Measurements from ENCODE around the gene TIFAB. TPM values are rescaled to one million over a fixed set of nuclear protein-coding genes. Genes with fewer than 3 reads are reported as not detected.

TIFAB gene
- total RNA-seq, 2 experiments from 2014 or later: not detected

GRCh38 chr5:135466178-135467050 lies 14.3 kb upstream of the TIFAB start:
- Mint-ChIP-seq H3K4me1 (ENCODE audit: low read depth) (peaks cover 5% of the 10 kb centered on the region), H3K4me3 (no peak overlapping the region), H3K27me3 (peaks cover 30% of the 10 kb centered on the region), H3K9me3 (no peaks in the 10 kb centered on the region), H3K36me3 (no peaks in the 10 kb centered on the region), H3K27ac (no peak overlapping the region)
- POLR2A ChIA-PET: no interaction called here
- CTCF ChIA-PET: interaction anchor here (0.6 to 14.2 kb wide), 15 partner anchors 9 to 112 kb away, joined by 3 to 434 read pairs (median 5); partner anchors contain the start of gene CXCL14
- intact Hi-C loops (cut with micrococcal nuclease): loop anchor here (1.0 to 10.0 kb wide), 2 partner anchors 86 to 368 kb away; partner anchors contain the start of gene SLC25A48
- DNase-seq: peak; percentile 82

GRCh38 chr5:135465391-135466122 lies 13.4 kb upstream of the TIFAB start:
- no peaks in the 10 kb centered on the region for H3K9me3 Mint-ChIP-seq
- CTCF ChIA-PET: interaction anchor here (0.6 to 14.2 kb wide), 15 partner anchors 9 to 364 kb away, joined by 3 to 434 read pairs (median 5); partner anchors contain the start of gene CXCL14
- intact Hi-C loops (cut with micrococcal nuclease): loop anchor here (1.0 to 10.0 kb wide), 2 partner anchors 87 to 369 kb away; partner anchors contain the start of gene SLC25A48
- peaks cover 5% of the 10 kb centered on the region for H3K4me1 Mint-ChIP-seq (ENCODE audit: low read depth)
- H3K36me3 Mint-ChIP-seq: no peaks in the 10 kb centered on the region
- POLR2A ChIA-PET: no interaction called here
- no peak overlapping the region for H3K4me3 Mint-ChIP-seq
- peaks cover 30% of the 10 kb centered on the region for H3K27me3 Mint-ChIP-seq
- no peak for DNase-seq
- H3K27ac Mint-ChIP-seq: no peak overlapping the region

GRCh38 chr5:135462304-135462703 lies 10.2 kb upstream of the TIFAB start:
- intact Hi-C loops (cut with micrococcal nuclease): loop anchor here (1.0 to 10.0 kb wide), 2 partner anchors 89 to 372 kb away; partner anchors contain the start of gene SLC25A48
- no peaks in the 10 kb centered on the region for H3K36me3 Mint-ChIP-seq
- peaks cover 30% of the 10 kb centered on the region for H3K27me3 Mint-ChIP-seq
- no peak overlapping the region for H3K27ac Mint-ChIP-seq
- H3K4me3 Mint-ChIP-seq: no peak overlapping the region
- peaks cover 5% of the 10 kb centered on the region for H3K4me1 Mint-ChIP-seq (ENCODE audit: low read depth)
- CTCF ChIA-PET: interaction anchor here (0.7 to 14.2 kb wide), 10 partner anchors 10 to 368 kb away, joined by 3 to 434 read pairs (median 5); partner anchors contain the start of genes DCANP1 and TIFAB
- peak; percentile 66 for DNase-seq
- no peaks in the 10 kb centered on the region for H3K9me3 Mint-ChIP-seq
- POLR2A ChIA-PET: interaction anchor here (0.6 kb wide), 1 partner anchor 197 kb away, joined by 3 read pairs; no protein-coding TSS in a partner anchor

GRCh38 chr5:135461481-135462151 lies 9.5 kb upstream of the TIFAB start:
- H3K9me3 Mint-ChIP-seq: no peaks in the 10 kb centered on the region
- no peak for DNase-seq
- peaks cover 30% of the 10 kb centered on the region for H3K27me3 Mint-ChIP-seq
- H3K4me1 Mint-ChIP-seq (ENCODE audit: low read depth): peaks cover 5% of the 10 kb centered on the region
- ChIA-PET CTCF (interaction anchor here (1.1 to 14.2 kb wide), 7 partner anchors 10 to 369 kb away, joined by 3 to 434 read pairs (median 8); partner anchors contain the start of genes DCANP1 and TIFAB), POLR2A (interaction anchor here (0.6 to 1.2 kb wide), 2 partner anchors 90 to 197 kb away, joined by 3 to 6 read pairs; no protein-coding TSS in a partner anchor)
- no peaks in the 10 kb centered on the region for H3K36me3 Mint-ChIP-seq
- no peak overlapping the region for H3K4me3 Mint-ChIP-seq
- no peak overlapping the region for H3K27ac Mint-ChIP-seq
- intact Hi-C loops (cut with micrococcal nuclease): loop anchor here (1.0 to 10.0 kb wide), 2 partner anchors 90 to 373 kb away; partner anchors contain the start of gene SLC25A48

GRCh38 chr5:135460246-135461033 lies 8.3 kb upstream of the TIFAB start:
- intact Hi-C loops (cut with micrococcal nuclease): loop anchor here (10.0 kb wide), 1 partner anchor 374 kb away; the partner anchor contains the start of gene SLC25A48

GRCh38 chr5:135458921-135459331 lies 6.8 kb upstream of the TIFAB start:
- CTCF ChIA-PET: interaction anchor here (1.2 to 14.2 kb wide), 7 partner anchors 7 to 112 kb away, joined by 5 to 434 read pairs (median 14); partner anchors contain the start of gene DCANP1
- POLR2A ChIA-PET: no interaction called here
- H3K4me3 Mint-ChIP-seq: no peak overlapping the region
- no peak overlapping the region for H3K27ac Mint-ChIP-seq
- intact Hi-C loops (cut with micrococcal nuclease): no loop called here
- H3K9me3 Mint-ChIP-seq: no peaks in the 10 kb centered on the region
- H3K27me3 Mint-ChIP-seq: peaks cover 18% of the 10 kb centered on the region
- no peaks in the 10 kb centered on the region for H3K4me1 Mint-ChIP-seq (ENCODE audit: low read depth)
- no peak for DNase-seq
- H3K36me3 Mint-ChIP-seq: no peaks in the 10 kb centered on the region

More at GRCh38 chr5:135460246-135461033, 8.3 kb upstream of the TIFAB start:
- ChIA-PET CTCF (interaction anchor here (0.7 to 14.2 kb wide), 4 partner anchors 11 to 107 kb away, joined by 3 to 434 read pairs (median 132); no protein-coding TSS in a partner anchor), POLR2A (interaction anchor here (1.2 kb wide), 1 partner anchor 91 kb away, joined by 6 read pairs; no protein-coding TSS in a partner anchor)
- DNase-seq: no peak
- no peaks in the 10 kb centered on the region for H3K4me1 Mint-ChIP-seq (ENCODE audit: low read depth)
- no peak overlapping the region for H3K27ac Mint-ChIP-seq
- peaks cover 25% of the 10 kb centered on the region for H3K27me3 Mint-ChIP-seq
- H3K9me3 Mint-ChIP-seq: no peaks in the 10 kb centered on the region
- H3K36me3 Mint-ChIP-seq: no peaks in the 10 kb centered on the region
- no peak overlapping the region for H3K4me3 Mint-ChIP-seq

GRCh38 chr5:135458356-135458755 lies 6.2 kb upstream of the TIFAB start:
- no peaks in the 10 kb centered on the region for H3K4me1 Mint-ChIP-seq (ENCODE audit: low read depth)
- H3K36me3 Mint-ChIP-seq: no peaks in the 10 kb centered on the region
- ChIA-PET CTCF (interaction anchor here (0.9 to 14.2 kb wide), 14 partner anchors 7 to 372 kb away, joined by 3 to 434 read pairs (median 6); partner anchors contain the start of gene DCANP1), POLR2A (no interaction called here)
- intact Hi-C loops (cut with micrococcal nuclease): no loop called here
- H3K27me3 Mint-ChIP-seq: peaks cover 14% of the 10 kb centered on the region
- H3K9me3 Mint-ChIP-seq: no peaks in the 10 kb centered on the region
- no peak for DNase-seq
- no peak overlapping the region for H3K27ac Mint-ChIP-seq
- H3K4me3 Mint-ChIP-seq: no peak overlapping the region

GRCh38 chr5:135457424-135458071 lies 5.4 kb upstream of the TIFAB start:
- CTCF ChIA-PET: interaction anchor here (0.6 to 14.2 kb wide), 27 partner anchors 8 to 738 kb away, joined by 3 to 434 read pairs (median 5); partner anchors contain the start of gene DCANP1
- intact Hi-C loops (cut with micrococcal nuclease): no loop called here
- Mint-ChIP-seq H3K36me3 (no peaks in the 10 kb centered on the region), H3K9me3 (no peaks in the 10 kb centered on the region), H3K27ac (no peak overlapping the region), H3K4me1 (ENCODE audit: low read depth) (no peaks in the 10 kb centered on the region), H3K4me3 (no peak overlapping the region), H3K27me3 (peaks cover 14% of the 10 kb centered on the region)
- peak; percentile 75 for DNase-seq
- POLR2A ChIA-PET: interaction anchor here (1.1 kb wide), 1 partner anchor 109 kb away, joined by 3 read pairs; no protein-coding TSS in a partner anchor

GRCh38 chr5:135456238-135457099 lies 4.3 kb upstream of the TIFAB start:
- Mint-ChIP-seq H3K27me3 (peaks cover 14% of the 10 kb centered on the region), H3K4me1 (ENCODE audit: low read depth) (no peaks in the 10 kb centered on the region), H3K36me3 (no peaks in the 10 kb centered on the region), H3K4me3 (no peak overlapping the region), H3K9me3 (no peaks in the 10 kb centered on the region), H3K27ac (no peak overlapping the region)
- ChIA-PET CTCF (interaction anchor here (1.0 to 14.2 kb wide), 15 partner anchors 7 to 374 kb away, joined by 3 to 434 read pairs (median 5); partner anchors contain the start of gene DCANP1), POLR2A (interaction anchor here (1.1 kb wide), 1 partner anchor 110 kb away, joined by 3 read pairs; no protein-coding TSS in a partner anchor)
- peak; percentile 30 for DNase-seq
- intact Hi-C loops (cut with micrococcal nuclease): no loop called here
